Mucosa of stomach (tissue), 1 donor: ENCODE data around the gene RND1.
"Not testable (repeated sequence)": the region's sequence is repeated elsewhere in the genome, so short reads cannot be mapped to it uniquely, and the experiment has no call there.

Experiments
- H3K27me3 ChIP-seq: one replicate; pipeline ENCODE4 v1.7.0; 2013; ENCODE audit warnings: mild to moderate bottlenecking, low read length; ENCODE audit not compliant: control insufficient read depth, insufficient read depth
- H3K36me3 ChIP-seq: one replicate; pipeline ENCODE4 v1.7.0; 2013; ENCODE audit warnings: low read length; ENCODE audit not compliant: control insufficient read depth, insufficient read depth
- H3K4me1 ChIP-seq: one replicate; pipeline ENCODE4 v1.7.0; 2013; ENCODE audit warnings: mild to moderate bottlenecking, low read length; ENCODE audit not compliant: control insufficient read depth, insufficient read depth
- H3K4me3 ChIP-seq: one replicate; pipeline ENCODE4 v1.7.0; 2013; ENCODE audit warnings: low read length
- H3K9ac ChIP-seq: one replicate; pipeline ENCODE4 v1.7.0; 2013; ENCODE audit warnings: mild to moderate bottlenecking, low read length, moderate library complexity
- H3K9me3 ChIP-seq: one replicate; pipeline ENCODE4 v1.7.0; 2013; ENCODE audit warnings: mild to moderate bottlenecking, low read length, moderate library complexity; ENCODE audit not compliant: control insufficient read depth
- donor health status: Pancreatic carcinoma.

Gene RND1

DNA sequence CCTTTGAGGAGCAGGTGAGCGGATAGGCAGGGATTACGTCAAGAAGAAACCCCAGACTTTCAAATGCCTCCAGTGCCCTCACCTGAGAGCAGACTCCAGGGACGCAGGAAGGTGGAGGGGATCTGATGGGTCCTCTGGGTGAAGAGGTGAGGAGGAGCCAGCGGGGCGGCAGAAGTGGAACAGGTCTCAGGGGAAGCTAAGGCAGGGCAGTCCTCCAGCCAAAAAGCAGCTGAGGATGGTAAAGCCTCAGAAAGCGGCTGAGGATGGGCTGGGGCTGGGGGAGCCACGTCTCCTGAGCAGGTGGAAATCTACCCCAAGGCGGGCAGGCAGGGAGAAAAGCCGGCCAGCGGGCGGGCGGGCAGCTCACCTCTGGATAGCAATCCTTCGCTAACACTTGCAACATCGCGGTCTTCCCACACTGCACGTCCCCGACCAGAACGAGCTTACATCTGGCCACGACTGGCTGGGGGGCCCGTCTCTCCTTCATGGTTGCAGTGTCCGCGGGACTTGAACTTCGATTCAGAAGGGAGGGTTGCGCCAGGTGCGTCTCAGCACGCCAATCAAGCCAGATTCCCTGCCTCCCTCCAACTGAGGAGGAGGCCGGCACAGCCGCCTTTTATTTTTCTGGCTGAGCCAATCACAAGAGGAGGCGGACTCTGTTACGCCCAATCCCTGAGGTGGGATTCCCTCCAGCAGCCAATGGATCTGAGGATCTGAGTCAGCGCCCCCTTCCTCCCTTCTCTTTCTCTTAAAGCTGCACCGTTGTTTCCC, at the start of gene RND1:
Gene RND1 (minus strand): TSS at position 590 of the 771 bp plus-strand sequence. CDS start 103 bp downstream, at position 487.
- H3K27me3 ChIP-seq = peaks cover 20% of the 10 kb centered on the region
- peak within 1 kb of the TSS; percentile 74 for H3K4me3 ChIP-seq
- peaks cover 39% of the 10 kb centered on the region for H3K4me1 ChIP-seq
- H3K9me3 ChIP-seq = no peaks in the 10 kb centered on the region
- H3K9ac ChIP-seq = peak within 1 kb of the TSS; percentile 79
- no peaks in the 10 kb centered on the region for H3K36me3 ChIP-seq

DNA sequence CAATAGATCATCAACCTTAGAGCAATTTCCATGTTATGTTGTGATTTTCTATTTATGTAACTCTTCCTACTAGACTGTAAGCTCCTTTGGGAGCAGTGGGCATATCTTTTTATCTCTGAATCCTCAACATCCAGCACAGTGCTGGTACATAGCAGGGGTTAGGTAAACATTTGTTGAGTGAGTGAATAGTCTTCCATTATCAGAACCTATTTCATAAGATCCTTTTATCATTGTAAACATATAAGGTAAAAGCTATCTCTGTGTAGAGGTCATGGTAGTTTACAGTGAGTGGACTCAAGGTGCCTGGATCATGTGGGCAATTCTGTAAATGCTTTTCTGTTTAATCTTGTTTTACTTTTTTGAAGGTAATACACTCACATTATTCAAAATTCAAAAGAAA, 44.5 kb upstream of the RND1 start:
- Histone ChIP-seq H3K27me3 (no peaks in the 10 kb centered on the region), H3K9me3 (no peaks in the 10 kb centered on the region), H3K4me3 (no peak overlapping the region), H3K9ac (no peak overlapping the region), H3K36me3 (no peaks in the 10 kb centered on the region), H3K4me1 (peaks cover 5% of the 10 kb centered on the region)

DNA sequence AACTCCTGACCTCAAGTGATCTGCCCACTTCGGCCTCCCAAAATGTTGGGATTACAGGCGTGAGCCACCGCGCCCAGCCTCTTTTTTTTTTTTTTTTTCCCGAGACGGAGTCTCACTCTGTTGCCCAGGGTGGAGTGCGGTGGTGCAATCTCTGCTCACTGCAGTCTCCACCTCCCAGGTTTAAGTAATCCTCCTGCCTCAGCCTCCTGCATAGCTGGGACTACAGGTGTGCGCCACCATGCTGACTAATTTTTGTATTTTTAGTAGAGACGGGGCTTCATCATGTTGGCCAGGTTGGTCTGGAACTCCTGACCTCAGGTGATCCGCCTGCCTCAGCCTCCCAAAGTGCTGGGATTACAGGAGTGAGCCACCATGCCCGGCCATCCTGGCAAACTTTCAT, 44.0 kb upstream of the RND1 start:
- H3K27me3 ChIP-seq, H3K4me3 ChIP-seq, H3K9ac ChIP-seq, H3K4me1 ChIP-seq, H3K36me3 ChIP-seq, H3K9me3 ChIP-seq: not testable (repeated sequence)

DNA sequence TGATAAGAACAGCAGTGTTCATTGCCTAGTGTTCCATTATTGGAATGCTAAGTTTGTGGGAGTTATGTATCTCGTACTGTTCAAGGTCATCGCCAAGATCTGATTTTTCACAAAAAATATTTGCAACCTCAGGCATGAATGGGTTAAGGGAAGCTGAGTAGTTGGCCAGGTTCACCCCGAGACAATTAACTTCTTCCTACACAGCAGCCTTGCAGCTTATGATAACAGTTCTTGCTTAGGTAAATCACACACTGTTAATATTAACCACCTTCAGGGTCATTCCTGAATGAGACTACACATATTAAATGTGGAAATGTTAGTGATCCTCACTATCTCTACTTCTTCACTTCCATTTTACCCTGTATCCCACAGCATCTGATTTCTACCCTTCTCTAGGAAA, 41.6 kb upstream of the RND1 start:
- Histone ChIP-seq H3K27me3 (no peaks in the 10 kb centered on the region), H3K36me3 (no peaks in the 10 kb centered on the region), H3K9ac (no peak overlapping the region), H3K4me3 (no peak overlapping the region), H3K4me1 (peaks cover 5% of the 10 kb centered on the region), H3K9me3 (no peaks in the 10 kb centered on the region)

- Histone ChIP-seq H3K27me3 (no peaks in the 10 kb centered on the region), H3K36me3 (no peaks in the 10 kb centered on the region), H3K9ac (peak overlapping the region; percentile 64), H3K4me3 (no peak overlapping the region), H3K4me1 (no peaks in the 10 kb centered on the region), H3K9me3 (no peaks in the 10 kb centered on the region)
Measured at GRCh38 chr12:48903982-48904411, 38.3 kb upstream of the RND1 start.

GRCh38 chr12:48903363-48903981, 37.8 kb upstream of the RND1 start:
- no peaks in the 10 kb centered on the region for H3K27me3 ChIP-seq
- no peaks in the 10 kb centered on the region for H3K36me3 ChIP-seq
- no peaks in the 10 kb centered on the region for H3K4me1 ChIP-seq
- H3K9me3 ChIP-seq = no peaks in the 10 kb centered on the region
- H3K9ac ChIP-seq = no peak overlapping the region
- no peak overlapping the region for H3K4me3 ChIP-seq

GRCh38 chr12:48901278-48901677, 35.6 kb upstream of the RND1 start:
- Histone ChIP-seq H3K4me3 (no peak overlapping the region), H3K9me3 (no peaks in the 10 kb centered on the region), H3K9ac (no peak overlapping the region), H3K36me3 (no peaks in the 10 kb centered on the region), H3K4me1 (no peaks in the 10 kb centered on the region), H3K27me3 (no peaks in the 10 kb centered on the region)

GRCh38 chr12:48899651-48900050, 34.0 kb upstream of the RND1 start:
- H3K4me1 ChIP-seq = no peaks in the 10 kb centered on the region

GRCh38 chr12:48894271-48894670, 28.6 kb upstream of the RND1 start:
- Histone ChIP-seq H3K4me1 (peaks cover 3% of the 10 kb centered on the region), H3K27me3 (peaks cover 9% of the 10 kb centered on the region), H3K9ac (no peak overlapping the region), H3K9me3 (no peaks in the 10 kb centered on the region), H3K4me3 (no peak overlapping the region), H3K36me3 (no peaks in the 10 kb centered on the region)

More at GRCh38 chr12:48899651-48900050, 34.0 kb upstream of the RND1 start:
- Histone ChIP-seq H3K27me3 (no peaks in the 10 kb centered on the region), H3K36me3 (no peaks in the 10 kb centered on the region), H3K9me3 (no peaks in the 10 kb centered on the region), H3K4me3 (no peak overlapping the region), H3K9ac (no peak overlapping the region)

- H3K36me3 ChIP-seq = no peaks in the 10 kb centered on the region
- no peaks in the 10 kb centered on the region for H3K9me3 ChIP-seq
- H3K4me1 ChIP-seq = peaks cover 8% of the 10 kb centered on the region
- peaks cover 9% of the 10 kb centered on the region for H3K27me3 ChIP-seq
- H3K4me3 ChIP-seq = no peak overlapping the region
- H3K9ac ChIP-seq = peak overlapping the region; percentile 34
Measured at GRCh38 chr12:48890657-48891418, 25.2 kb upstream of the RND1 start.

GRCh38 chr12:48889679-48890078, 24.0 kb upstream of the RND1 start:
- Histone ChIP-seq H3K36me3 (no peaks in the 10 kb centered on the region), H3K4me1 (peaks cover 8% of the 10 kb centered on the region), H3K4me3 (no peak overlapping the region), H3K9ac (no peak overlapping the region), H3K9me3 (no peaks in the 10 kb centered on the region), H3K27me3 (peaks cover 9% of the 10 kb centered on the region)
